ENCODE results near the gene AKAP7.

AKAP7 gene

GRCh38 chr6:131205481-131206244 is 70.4 kb downstream of the AKAP7 start:
- no peak for DNase-seq

- DNase-seq, result no peak
These were observed 71.4 kb downstream of the AKAP7 start for GRCh38 chr6:131206463-131207251.

- DNase-seq, result no peak
These were observed 73.5 kb downstream of the AKAP7 start for GRCh38 chr6:131208787-131209186.

GRCh38 chr6:131210469-131210868 is 75.2 kb downstream of the AKAP7 start:
- no peak for DNase-seq

GRCh38 chr6:131212024-131212423 is 76.8 kb downstream of the AKAP7 start:
- DNase-seq, result no peak

GRCh38 chr6:131212913-131213312 is 77.6 kb downstream of the AKAP7 start:
- DNase-seq, result no peak

- no peak for DNase-seq
These were observed 78.3 kb downstream of the AKAP7 start for GRCh38 chr6:131213501-131213990.

- DNase-seq, result no peak
These were observed 80.0 kb downstream of the AKAP7 start for GRCh38 chr6:131215219-131215618.

- no peak for DNase-seq
These were observed 81.0 kb downstream of the AKAP7 start for GRCh38 chr6:131216246-131216645.

GRCh38 chr6:131222773-131223172 is 87.5 kb downstream of the AKAP7 start:
- DNase-seq, result no peak

GRCh38 chr6:131223416-131223815 is 88.1 kb downstream of the AKAP7 start:
- DNase-seq, result no peak

GRCh38 chr6:131225127-131225526 is 89.9 kb downstream of the AKAP7 start:
- DNase-seq, result no peak

- DNase-seq, result no peak
These were observed 90.7 kb downstream of the AKAP7 start for GRCh38 chr6:131225959-131226358.

- DNase-seq, result no peak
These were observed 91.3 kb downstream of the AKAP7 start for GRCh38 chr6:131226459-131227157.

GRCh38 chr6:131227158-131227543 is 91.9 kb downstream of the AKAP7 start:
- no peak for DNase-seq

- no peak for DNase-seq
These were observed 95.8 kb downstream of the AKAP7 start for GRCh38 chr6:131231103-131231502.

- no peak for DNase-seq
These were observed 96.6 kb downstream of the AKAP7 start for GRCh38 chr6:131231891-131232290.

GRCh38 chr6:131244942-131245341 is 109.7 kb downstream of the AKAP7 start:
- DNase-seq, result no peak

- no peak for DNase-seq
These were observed 114.9 kb downstream of the AKAP7 start for GRCh38 chr6:131250122-131250521.

- DNase-seq, result no peak
These were observed 115.7 kb downstream of the AKAP7 start for GRCh38 chr6:131250936-131251335.

GRCh38 chr6:131251590-131252199 is 116.4 kb downstream of the AKAP7 start:
- DNase-seq, result no peak

- DNase-seq, result no peak
These were observed 120.2 kb downstream of the AKAP7 start for GRCh38 chr6:131255434-131255833.

GRCh38 chr6:131255911-131256310 is 120.6 kb downstream of the AKAP7 start:
- DNase-seq, result no peak

All from effector CD8-positive, alpha-beta T cell (primary cell).